Smooth muscle cell (in vitro differentiated cells): ENCODE results near the gene TCEA3. TPM values are rescaled to one million over a fixed set of nuclear protein-coding genes. Genes with fewer than 3 reads are reported as not detected.
A peak's percentile ranks its signal among the peaks of the same experiment; 100 is the strongest.

Source experiments
- DNase-seq: peaks from one replicate; lab custom pipeline; 2025; ENCODE audit not compliant: unreplicated experiment; lab: John Stamatoyannopoulos, UW
- H2AFZ ChIP-seq: fragments of 200-600 bp; sonication (generic); 2 replicates; pipeline ENCODE4 v1.6.0; 2016; ENCODE audit warnings: antibody characterized with exemption, low read depth, mild to moderate bottlenecking
- H3F3A ChIP-seq: fragments of 200-600 bp; sonication (generic); 2 replicates; pipeline ENCODE4 v1.6.0; 2017; ENCODE audit warnings: antibody characterized with exemption, low read depth
- H3K27ac ChIP-seq: fragments of 200-600 bp; sonication (generic); 2 replicates; pipeline ENCODE4 v1.5.1; 2016; ENCODE audit warnings: low read depth, mild to moderate bottlenecking
- H3K27me3 ChIP-seq: fragments of 200-600 bp; sonication (generic); 2 replicates; pipeline ENCODE4 v1.6.1; 2016; ENCODE audit warnings: low read depth, mild to moderate bottlenecking
- H3K36me3 ChIP-seq: fragments of 200-600 bp; sonication (generic); 2 replicates; pipeline ENCODE4 v1.5.1; 2016; ENCODE audit warnings: low read depth
- H3K4me1 ChIP-seq: fragments of 200-600 bp; sonication (generic); 2 replicates; pipeline ENCODE4 v1.5.1; 2016; ENCODE audit warnings: low read depth
- H3K4me2 ChIP-seq: fragments of 200-600 bp; sonication (generic); 2 replicates; pipeline ENCODE4 v1.6.0; 2016; ENCODE audit warnings: mild to moderate bottlenecking
- H3K4me3 ChIP-seq: fragments of 200-600 bp; sonication (generic); 2 replicates; pipeline ENCODE4 v1.5.1; 2016; ENCODE audit warnings: mild to moderate bottlenecking
- H3K79me2 ChIP-seq: fragments of 200-600 bp; sonication (generic); 2 replicates; pipeline ENCODE4 v1.6.0; 2016; ENCODE audit warnings: low read depth, mild to moderate bottlenecking
- H3K9ac ChIP-seq: fragments of 200-600 bp; sonication (generic); 2 replicates; pipeline ENCODE4 v1.6.0; 2016; ENCODE audit warnings: low read depth
- H3K9me3 ChIP-seq: fragments of 200-600 bp; sonication (generic); replicated peaks from 2 replicates; pipeline ENCODE4 v1.5.1; 2016; ENCODE audit warnings: low read depth
- H4K20me1 ChIP-seq: fragments of 200-600 bp; sonication (generic); 2 replicates; pipeline ENCODE4 v1.6.0; 2016; ENCODE audit warnings: low read depth
- WGBS: methylation state at CpG from one replicate; pipeline ENCODE4 v1.1.7; 2016; ENCODE audit warnings: low lambda C conversion rate; 5-methylcytosine and 5-hydroxymethylcytosine counted together
- polyA plus RNA-seq: library from polyadenylated mRNA; unstranded; fragments of >200 nt; fragmentation: Nextera tagmentation; extraction: Ambion mirVana; gene quantifications from 2 replicates; pipeline ENCODE4 v1.2.1, GENCODE V29; 2016
- total RNA-seq: library from RNA; depleted of rRNA; stranded (reverse); fragments of >200 nt; gene quantifications from 2 replicates; pipeline ENCODE4 v1.2.3, GENCODE V29; 2014
- TF ChIP-seq, protein P1 (sequence below): fragments of 200-600 bp; sonication (generic); IDR thresholded peaks from 2 replicates; pipeline ENCODE4 v1.5.1; 2017; ENCODE audit warnings: borderline replicate concordance, mild to moderate bottlenecking, antibody characterized with exemption; ENCODE audit not compliant: insufficient read depth, poor library complexity, severe bottlenecking

TCEA3 gene
- total and polyA plus RNA-seq, 2 experiments from 2014 or later: 8.2 to 19.2 TPM

DNA sequence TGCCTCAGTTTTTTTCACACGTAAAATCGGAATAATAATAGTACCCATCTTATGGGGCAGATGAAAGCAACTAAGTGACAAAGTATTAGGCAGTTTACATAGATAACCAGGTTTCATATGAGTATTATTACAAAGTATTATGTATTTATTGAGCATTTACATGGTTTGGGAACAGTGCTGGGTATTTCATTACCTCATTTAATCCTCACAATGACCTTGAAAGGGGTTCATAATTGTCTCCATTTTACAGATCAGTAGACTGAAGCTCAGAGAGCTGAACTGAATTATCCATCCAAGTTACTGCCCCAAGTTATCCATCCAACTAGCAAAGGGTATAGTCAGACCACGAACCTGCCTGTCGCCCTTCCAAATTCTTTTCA lies 21.2 kb downstream of the TCEA3 start:
- H3K36me3 ChIP-seq: no peaks in the 10 kb centered on the region
- H3K27me3 ChIP-seq: no peaks in the 10 kb centered on the region
- H3K9me3 ChIP-seq: no peaks in the 10 kb centered on the region
- H2AFZ ChIP-seq: no peak overlapping the region
- H3K9ac ChIP-seq: peak overlapping the region; percentile 21
- H3K4me1 ChIP-seq: peaks cover 7% of the 10 kb centered on the region
- peaks cover 29% of the 10 kb centered on the region for H3F3A ChIP-seq
- H3K79me2 ChIP-seq: no peaks in the 10 kb centered on the region
- H3K27ac ChIP-seq: peak overlapping the region; percentile 81
- TF ChIP-seq, protein P1, sequence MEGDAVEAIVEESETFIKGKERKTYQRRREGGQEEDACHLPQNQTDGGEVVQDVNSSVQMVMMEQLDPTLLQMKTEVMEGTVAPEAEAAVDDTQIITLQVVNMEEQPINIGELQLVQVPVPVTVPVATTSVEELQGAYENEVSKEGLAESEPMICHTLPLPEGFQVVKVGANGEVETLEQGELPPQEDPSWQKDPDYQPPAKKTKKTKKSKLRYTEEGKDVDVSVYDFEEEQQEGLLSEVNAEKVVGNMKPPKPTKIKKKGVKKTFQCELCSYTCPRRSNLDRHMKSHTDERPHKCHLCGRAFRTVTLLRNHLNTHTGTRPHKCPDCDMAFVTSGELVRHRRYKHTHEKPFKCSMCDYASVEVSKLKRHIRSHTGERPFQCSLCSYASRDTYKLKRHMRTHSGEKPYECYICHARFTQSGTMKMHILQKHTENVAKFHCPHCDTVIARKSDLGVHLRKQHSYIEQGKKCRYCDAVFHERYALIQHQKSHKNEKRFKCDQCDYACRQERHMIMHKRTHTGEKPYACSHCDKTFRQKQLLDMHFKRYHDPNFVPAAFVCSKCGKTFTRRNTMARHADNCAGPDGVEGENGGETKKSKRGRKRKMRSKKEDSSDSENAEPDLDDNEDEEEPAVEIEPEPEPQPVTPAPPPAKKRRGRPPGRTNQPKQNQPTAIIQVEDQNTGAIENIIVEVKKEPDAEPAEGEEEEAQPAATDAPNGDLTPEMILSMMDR: no peak
- no peak overlapping the region for H3K4me3 ChIP-seq
- peak overlapping the region; percentile 69 for H3K4me2 ChIP-seq
- 79% methylated on average over 4 of the region's 4 CpGs for WGBS
- no peaks in the 10 kb centered on the region for H4K20me1 ChIP-seq
- DNase-seq: no peak

DNA sequence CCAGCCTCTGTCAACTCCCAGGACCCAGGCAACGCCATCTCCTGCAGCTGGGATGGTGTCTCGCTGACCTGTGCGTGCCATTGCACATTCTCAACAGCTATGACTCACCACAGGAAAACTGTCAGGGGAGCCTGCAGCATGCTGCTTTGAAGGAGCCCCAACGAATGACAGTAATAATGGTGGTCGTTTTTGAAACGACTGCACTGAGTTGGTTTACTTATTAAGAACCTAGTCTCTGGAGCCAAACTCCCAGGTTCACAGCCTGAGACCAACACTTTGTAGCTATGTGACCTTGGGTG lies 21.6 kb downstream of the TCEA3 start:
- H2AFZ ChIP-seq: no peak overlapping the region
- H3K9me3 ChIP-seq: no peaks in the 10 kb centered on the region
- peak overlapping the region; percentile 81 for H3K27ac ChIP-seq
- H3F3A ChIP-seq: peaks cover 29% of the 10 kb centered on the region
- 16% methylated on average over 6 of the region's 6 CpGs for WGBS
- TF ChIP-seq, protein P1: no peak
- DNase-seq: no peak
- peaks cover 7% of the 10 kb centered on the region for H3K4me1 ChIP-seq
- H3K36me3 ChIP-seq: no peaks in the 10 kb centered on the region
- no peaks in the 10 kb centered on the region for H4K20me1 ChIP-seq
- H3K4me2 ChIP-seq: peak overlapping the region; percentile 69
- H3K27me3 ChIP-seq: no peaks in the 10 kb centered on the region
- H3K79me2 ChIP-seq: no peaks in the 10 kb centered on the region
- peak overlapping the region; percentile 21 for H3K9ac ChIP-seq
- no peak overlapping the region for H3K4me3 ChIP-seq

DNA sequence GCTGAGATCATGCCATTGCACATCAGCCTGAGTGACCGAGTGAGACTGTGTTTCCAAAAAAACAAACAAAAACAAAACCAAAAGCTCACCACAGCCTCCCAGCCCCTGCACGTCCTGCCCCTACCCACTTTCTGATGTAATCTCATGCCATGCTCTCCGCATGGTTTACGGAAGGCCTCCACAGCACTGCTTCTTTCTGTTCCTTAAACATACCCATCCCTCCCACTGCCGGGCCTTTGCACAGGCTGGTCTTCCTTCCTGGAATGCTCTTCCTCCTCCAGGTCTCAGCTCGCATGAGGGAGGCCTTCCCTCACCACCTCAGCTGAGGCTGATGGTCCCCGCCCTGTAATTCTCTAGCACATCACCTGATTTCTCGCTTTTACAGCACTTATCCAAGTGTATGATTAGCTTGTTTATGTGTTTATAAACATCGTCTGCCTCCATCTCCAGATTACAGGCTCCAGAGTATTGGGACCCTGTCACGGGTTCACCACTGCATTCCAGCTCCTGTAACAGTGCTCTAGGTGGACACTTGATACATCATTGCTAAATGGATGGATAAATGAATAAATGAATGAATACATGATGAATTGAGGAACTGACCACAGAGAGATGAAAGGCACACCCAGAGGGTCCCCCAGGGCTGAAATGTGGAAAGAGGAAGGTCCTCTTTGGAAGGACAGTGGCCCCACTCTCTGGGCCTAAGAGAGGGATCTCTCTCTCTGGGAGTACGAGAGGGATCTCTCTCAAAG lies 22.1 kb downstream of the TCEA3 start:
- TF ChIP-seq, protein P1: no peak
- Histone ChIP-seq H3K4me3 (no peak overlapping the region), H3K36me3 (no peaks in the 10 kb centered on the region), H4K20me1 (no peaks in the 10 kb centered on the region), H3K27ac (peak overlapping the region; percentile 81), H3K27me3 (no peaks in the 10 kb centered on the region), H3K4me1 (peaks cover 7% of the 10 kb centered on the region), H3K9ac (no peak overlapping the region), H3K9me3 (no peaks in the 10 kb centered on the region), H3K4me2 (no peak overlapping the region), H3F3A (peaks cover 29% of the 10 kb centered on the region), H2AFZ (no peak overlapping the region), H3K79me2 (no peaks in the 10 kb centered on the region)
- 61% methylated on average over 11 of the region's 11 CpGs for WGBS
- no peak for DNase-seq

DNA sequence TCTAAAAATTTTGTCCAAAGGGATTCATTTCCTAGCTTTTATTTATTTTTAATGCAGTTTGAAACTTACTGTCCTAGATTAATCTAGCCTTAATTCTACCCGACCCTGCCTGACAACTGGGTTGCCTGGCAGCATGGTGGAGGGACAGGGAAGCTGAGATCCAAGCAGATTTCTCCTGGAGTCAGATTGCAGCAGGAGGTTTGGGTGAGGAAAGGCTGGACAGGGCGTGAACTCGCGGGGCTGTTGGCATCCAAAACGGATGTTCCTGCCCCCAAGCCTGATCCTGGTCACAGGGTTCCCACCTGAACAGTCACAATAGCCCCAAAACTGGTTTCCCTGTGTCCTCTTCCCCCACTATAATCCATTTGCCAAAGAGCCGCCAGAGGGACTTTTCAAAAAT lies 23.2 kb downstream of the TCEA3 start:
- WGBS: 91% methylated on average over 6 of the region's 6 CpGs
- TF ChIP-seq, protein P1: no peak

More for the DNA sequence above, 23.2 kb downstream of the TCEA3 start:
- Histone ChIP-seq H3K36me3 (no peaks in the 10 kb centered on the region), H3K9me3 (no peaks in the 10 kb centered on the region), H3F3A (peaks cover 29% of the 10 kb centered on the region), H4K20me1 (no peaks in the 10 kb centered on the region), H3K9ac (no peak overlapping the region), H3K27ac (no peak overlapping the region), H3K4me3 (no peak overlapping the region), H3K27me3 (no peaks in the 10 kb centered on the region), H3K4me2 (no peak overlapping the region), H2AFZ (no peak overlapping the region), H3K79me2 (no peaks in the 10 kb centered on the region), H3K4me1 (peaks cover 7% of the 10 kb centered on the region)
- no peak for DNase-seq
